Left kidney (tissue), 2 donors: ENCODE data around the gene TMEM176B. TPM values are rescaled to one million over a fixed set of nuclear protein-coding genes. Genes with fewer than 3 reads are reported as not detected.
"Not testable (repeated sequence)": the region's sequence is repeated elsewhere in the genome, so short reads cannot be mapped to it uniquely, and the experiment has no call there.

ENCODE experiments used
- DNase-seq: peaks from one replicate; pipeline ENCODE4 v3.0.0-alpha.2; 2013
- polyA plus RNA-seq: library from polyadenylated mRNA; unstranded; fragments of 120-200 nt; gene quantifications from one replicate; pipeline ENCODE4 v1.2.1, GENCODE V29; 2013; ENCODE audit not compliant: insufficient read length

TMEM176B gene
- polyA plus RNA-seq, 1 donor: 78.4 TPM

DNA sequence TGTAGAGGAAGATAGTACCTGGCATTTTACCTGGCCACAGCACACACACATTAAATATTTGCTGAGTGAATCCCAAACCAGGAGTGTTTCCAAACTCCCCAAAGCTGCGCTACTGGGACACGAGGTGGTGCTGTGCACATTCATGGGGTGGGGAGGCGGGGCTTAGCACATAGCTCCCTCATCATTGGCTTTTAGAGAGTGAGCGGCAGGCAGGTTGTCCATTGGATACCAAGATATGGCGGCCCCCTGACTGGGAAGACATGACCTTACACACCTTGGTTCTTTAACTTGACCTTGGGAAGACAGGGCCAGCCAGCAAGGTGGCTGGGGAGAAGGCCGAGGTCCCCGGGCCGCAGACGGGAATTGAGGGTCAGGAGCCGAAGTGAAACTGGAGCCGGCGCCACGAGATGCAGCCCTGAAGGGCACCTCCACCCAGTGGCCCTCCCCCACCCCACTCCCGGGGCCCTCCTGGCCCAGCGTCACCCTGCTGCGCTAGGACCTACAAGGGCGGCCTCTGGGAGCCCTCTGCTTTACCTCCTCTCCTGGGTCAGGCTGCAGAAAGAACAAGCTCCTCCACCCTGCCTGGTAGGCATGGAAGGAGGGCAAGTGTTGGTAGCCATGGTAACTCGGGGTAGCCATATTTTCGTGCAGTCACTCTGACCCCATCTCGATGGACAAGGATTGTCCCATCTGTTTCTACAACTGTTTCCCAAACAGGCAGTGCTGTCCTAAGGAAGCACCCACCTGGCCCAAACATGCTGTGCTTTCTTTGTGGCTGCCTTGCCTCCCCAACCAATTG lies 24.4 kb upstream of the TMEM176B start:
- DNase-seq: no peak

DNA sequence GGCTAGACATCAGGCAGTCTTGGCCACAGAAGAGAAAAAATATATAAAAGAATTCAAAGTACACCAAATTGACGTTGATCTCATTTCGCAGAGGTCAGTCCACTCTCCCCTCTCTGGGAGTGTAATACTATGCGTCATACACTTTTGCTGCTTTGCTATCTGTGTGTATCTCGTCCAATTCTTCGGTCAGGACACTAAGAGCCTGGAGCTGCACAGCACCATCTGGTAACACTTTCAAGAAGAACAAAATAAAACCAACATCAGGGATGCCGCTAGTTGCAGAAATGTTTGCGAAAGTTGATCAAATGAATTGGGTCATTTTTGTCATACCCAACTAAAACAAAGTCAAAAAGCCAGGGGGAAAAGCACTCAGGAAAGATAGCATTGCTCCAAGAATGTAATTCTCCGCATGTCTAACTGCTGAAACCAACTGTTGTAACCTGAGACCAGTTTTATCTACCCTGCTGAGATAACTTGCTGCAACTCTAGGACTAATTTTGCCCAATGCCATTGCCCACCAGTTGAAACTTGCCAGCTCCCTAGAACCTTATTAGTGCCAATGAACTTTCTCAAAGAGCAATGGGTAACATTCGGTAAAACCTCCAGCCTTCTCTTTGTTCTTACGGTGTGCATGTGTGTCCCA lies 23.4 kb upstream of the TMEM176B start:
- DNase-seq: no peak

DNA sequence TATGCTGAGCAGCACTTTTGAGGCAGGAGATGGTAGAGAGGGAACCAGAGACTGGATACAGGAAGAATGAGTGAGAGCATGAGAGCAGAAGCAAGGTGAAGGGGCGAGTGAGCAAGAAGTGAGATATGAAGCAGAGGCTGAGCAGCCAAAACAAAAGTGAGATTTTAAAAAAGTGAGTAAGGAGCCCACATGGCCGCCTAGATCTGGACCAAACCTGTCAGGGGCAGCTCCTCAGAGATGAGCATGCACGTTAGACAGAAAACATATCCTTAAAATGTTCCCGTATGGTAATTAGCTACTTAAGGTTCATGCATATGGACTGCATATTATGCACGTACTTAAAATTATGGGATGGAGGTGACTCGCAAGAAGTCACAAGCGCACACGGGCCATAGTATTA lies 22.9 kb upstream of the TMEM176B start:
- DNase-seq: no peak

DNA sequence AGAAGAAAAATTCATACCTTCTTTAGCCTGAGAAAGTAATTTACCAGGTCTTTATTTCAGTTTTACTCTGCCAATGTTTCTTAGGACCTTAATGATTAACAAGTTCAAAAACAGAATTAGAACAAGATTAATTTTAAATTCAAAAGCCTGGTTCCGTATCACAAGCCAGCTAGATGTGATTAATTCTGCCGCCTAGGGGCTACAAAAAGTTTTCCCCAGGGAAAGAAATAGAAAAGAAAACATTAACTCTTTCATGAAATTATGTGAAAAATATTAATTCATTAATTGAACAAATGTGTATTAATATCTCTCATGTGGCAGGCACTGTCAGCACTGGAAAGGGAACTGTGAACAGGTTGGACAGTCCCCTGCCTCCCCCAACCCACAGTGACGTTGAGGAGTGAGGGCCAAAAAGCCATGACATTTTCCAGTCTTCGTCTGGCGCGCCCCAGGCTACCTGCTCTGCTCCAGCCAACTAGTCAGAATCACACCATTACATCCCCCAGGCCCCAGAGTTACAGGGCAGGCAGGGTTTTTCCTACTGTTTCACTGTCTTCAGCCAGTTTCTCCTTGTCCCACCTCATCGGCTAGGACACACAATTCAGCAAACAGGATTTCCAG lies 20.5 kb upstream of the TMEM176B start:
- no peak for DNase-seq

DNA sequence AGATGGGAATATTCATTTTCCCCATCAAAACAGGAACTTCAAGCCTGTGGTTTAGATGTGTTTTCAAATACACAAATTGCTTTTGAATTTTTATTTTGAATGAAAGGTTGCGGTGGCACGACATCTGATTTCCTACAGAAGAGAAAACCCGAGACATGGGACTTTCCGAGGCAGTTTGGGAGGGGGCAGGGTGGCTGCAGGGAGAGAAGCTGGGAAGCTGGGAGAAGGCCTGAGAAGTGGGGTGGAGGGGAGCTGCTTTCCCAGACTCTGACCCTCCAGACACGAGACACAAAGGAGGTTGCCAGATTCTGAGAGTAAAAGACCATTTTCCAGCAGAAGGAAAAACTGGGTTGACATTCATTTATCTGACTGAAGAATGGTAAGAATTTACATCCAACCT lies 20.0 kb upstream of the TMEM176B start:
- DNase-seq: no peak

DNA sequence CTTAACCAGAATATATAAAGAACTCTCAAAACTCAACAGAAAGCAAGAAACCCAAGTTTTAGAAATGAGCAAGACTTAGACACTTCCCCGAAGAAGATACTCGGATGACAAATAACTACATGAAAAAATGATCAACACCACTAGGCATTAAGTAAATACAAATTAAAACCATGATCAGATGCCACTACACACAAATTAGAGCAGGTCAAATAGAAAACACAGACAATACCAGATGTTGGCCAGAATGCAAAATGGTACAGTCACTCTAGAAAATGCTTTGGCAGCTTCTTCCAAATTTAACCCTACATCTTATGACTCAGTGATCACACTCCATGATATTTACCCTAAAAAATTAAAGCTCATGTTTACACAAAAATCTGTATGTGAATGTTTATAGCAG lies 18.8 kb upstream of the TMEM176B start:
- no peak for DNase-seq

DNA sequence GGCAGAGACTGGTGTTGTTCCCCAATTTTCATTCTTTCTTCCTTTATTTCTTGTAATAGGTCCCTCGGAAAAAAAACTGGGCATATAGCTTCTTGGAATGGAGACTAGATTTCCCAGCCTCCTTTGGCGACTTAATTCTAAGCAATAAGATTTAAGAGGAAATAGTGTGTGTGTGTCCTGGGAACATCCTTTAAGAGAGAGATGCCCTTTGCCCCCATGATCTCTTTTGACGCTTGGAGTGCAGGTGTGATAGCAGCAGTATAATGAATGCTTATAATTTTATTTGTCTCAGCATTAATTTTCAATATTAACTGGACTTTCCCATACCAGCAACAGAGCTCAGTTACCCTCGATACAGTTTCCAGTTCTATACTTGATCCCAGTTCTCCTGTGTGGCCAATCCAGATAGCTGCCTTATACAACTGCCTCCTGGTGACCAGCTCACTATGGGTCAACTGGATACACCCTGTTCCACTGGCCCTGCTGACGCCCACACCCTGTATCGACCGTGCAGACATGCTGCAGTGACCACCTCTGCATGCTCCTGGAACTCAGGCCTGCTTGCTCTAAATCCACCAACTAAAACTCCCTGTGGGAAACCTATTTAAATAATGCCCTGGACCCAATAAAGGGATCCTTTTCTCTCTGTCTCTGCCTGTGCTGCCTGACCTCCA lies 14.3 kb upstream of the TMEM176B start:
- DNase-seq: no peak

DNA sequence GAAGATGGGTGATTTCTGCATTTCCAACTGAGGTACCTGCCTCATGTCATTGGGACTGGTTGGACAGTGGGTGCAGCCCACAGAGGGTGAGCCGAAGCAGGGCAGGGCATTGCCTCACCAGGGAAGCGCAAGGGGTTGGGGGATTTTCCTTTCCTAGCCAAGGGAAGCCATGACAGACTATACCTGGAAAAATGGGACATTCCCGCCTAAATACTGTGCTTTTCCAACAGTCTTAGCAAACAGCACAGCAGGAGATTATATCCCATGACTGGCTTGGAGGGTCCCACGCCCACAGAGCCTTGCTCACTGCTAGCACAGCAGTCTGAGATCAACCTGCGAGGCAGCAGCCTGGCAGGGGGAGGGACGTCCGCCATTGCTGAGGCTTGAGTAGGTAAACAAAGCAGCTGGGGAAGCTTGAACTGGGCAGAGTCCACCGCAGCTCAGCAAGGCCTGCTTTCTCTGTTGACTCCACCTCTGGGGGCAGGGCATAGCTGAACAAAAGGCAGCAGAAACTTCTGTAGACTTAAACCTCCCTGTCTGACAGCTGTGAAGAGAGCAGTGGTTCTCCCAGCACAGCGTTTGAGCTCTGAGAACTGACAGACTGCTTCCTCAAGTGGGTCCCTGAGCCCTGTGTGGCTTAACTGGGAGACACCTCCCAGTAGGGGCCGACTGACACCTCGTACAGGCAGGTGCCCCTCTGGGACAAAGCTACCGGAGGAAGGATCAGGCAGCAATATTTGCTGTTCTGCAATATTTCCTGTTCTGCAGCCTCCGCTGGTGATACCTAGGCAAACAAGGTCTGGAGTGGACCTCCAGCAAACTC lies 7.7 kb upstream of the TMEM176B start:
- DNase-seq: not testable (repeated sequence)

DNA sequence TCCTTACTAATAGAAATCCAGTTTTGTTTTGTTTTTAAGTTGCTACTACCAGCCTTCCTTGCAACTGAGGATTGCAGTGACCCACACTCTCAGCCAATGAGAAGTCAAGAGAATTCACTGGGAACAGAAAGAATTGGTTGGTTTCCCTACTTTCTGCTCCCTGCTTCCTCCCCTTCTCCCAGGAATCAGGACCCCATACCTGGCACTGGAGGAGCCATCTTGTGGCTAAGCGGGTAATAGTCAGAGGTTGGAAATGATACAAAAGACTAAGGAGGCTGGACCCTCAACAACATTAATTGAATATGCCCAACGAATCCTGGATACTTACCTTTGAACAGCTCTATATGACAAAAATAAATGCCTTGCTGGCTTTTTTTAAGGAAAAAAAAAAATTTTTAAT lies 6.7 kb upstream of the TMEM176B start:
- no peak for DNase-seq

DNA sequence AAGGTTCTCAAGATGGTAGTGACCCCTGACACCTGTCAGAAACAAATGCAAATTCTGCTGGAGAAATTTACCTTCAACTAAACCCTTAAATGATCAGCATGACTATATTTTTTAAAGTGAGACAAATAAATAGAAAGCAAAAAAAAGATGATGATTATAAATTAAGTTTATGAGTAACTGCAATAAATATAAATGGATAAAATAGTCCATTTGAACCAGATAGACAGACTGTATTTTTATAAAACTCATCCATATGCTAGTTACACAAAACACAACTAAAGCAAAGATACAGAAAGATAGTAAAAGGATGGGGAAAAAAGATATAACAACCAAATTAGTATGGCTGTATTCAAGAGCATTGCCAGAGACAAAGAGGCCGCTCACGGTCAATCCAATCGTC lies 6.3 kb upstream of the TMEM176B start:
- DNase-seq: no peak

DNA sequence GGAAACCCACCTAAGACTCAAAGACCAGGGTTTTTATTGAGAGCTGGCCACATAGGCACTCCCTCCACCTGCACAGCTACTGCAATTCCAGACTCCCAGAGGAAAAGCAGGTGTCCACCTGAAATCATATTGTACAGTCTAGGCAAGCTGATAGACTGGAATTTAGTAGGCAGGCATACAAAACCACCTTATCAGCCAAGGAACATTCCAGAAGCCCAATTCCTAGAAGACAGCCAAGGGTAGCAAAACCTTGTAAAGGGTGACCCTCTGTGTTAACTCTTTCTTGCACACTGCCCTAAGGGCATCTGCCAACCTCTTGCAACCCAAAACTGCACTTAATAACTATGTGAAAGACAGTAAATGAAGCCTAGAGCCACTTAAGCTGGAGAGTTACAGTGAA lies 5.7 kb upstream of the TMEM176B start:
- no peak for DNase-seq

DNA sequence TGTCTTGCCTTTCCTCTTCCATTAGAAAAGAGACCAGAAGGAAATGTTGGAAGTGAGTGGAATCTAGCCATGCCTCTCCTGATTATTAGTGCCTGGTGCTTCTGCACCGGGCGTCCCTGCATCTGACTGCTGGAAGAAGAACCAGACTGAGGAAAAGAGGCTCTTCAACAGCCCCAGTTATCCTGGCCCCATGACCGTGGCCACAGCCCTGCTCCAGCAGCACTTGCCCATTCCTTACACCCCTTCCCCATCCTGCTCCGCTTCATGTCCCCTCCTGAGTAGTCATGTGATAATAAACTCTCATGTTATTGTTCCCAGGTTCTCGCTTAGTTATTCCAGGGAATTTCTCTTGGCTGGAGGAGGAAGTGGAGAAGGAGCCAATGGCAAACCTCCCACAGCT lies 4.6 kb upstream of the TMEM176B start:
- no peak for DNase-seq

DNA sequence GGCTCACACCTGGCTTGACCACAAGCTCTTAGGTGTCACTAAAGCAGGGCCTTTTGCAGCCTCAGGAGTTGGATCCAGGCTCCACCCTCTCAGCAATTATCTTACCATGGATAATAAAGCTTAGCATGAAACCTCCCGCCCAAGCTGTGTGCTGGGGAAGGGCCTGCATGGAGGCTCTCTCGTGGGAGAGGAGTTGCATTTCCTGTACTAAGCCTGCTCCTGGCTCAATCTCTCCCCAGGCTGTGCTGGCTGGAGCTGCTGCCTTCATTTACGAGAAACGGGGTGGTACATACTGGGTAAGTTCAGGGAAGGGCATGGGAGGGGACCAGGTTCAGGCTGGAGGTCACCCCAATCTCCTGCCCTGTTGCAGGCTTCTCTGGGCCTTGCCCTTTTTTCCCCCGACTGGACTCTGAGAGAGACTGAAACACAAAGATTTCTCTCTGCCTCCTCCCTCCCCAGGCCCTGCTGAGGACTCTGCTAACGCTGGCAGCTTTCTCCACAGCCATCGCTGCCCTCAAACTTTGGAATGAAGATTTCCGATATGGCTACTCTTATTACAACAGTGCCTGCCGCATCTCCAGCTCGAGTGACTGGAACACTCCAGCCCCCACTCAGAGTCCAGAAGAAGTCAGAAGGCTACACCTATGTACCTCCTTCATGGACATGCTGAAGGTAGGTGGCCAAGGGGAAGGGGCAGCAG lies 3.1 kb upstream of the TMEM176B start:
- DNase-seq: no peak

DNA sequence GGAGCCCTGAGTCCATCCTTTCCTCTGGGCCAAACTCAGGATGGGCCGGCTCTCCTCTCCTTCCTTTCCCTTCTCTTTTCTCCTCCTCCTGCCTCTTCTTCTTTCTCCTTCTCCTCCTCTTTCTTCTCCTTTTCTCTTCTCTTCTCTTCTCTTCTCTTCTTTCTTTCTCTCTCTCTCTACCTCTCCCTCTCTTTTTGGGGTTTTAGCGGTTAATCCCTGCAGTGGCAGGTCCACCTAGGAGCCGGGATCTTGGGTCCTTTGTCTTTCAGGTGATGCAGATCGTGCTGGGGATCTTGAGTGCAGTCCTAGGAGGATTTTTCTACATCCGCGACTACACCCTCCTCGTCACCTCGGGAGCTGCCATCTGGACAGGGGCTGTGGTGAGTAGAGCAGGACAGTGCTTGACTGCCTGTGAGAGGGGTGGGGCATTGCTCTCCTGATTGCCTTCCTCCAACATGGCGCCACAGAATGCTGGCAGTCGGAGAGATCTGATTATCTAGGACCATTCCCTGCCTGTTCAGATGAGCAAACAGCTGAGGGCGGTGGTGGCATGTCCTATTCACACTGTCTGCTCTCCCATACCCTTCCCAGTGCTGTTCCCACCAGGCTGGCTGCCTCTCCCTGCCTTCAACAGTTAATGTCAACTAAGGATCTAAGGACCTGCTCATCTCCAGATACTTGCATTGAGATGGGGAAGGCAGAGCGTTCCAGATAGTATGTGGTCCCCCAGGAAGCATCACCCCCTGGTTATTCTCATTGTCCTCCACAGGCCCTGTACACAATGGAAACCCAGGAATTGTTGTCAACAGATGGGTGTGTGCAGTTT lies 2.0 kb upstream of the TMEM176B start:
- DNase-seq: no peak

DNA sequence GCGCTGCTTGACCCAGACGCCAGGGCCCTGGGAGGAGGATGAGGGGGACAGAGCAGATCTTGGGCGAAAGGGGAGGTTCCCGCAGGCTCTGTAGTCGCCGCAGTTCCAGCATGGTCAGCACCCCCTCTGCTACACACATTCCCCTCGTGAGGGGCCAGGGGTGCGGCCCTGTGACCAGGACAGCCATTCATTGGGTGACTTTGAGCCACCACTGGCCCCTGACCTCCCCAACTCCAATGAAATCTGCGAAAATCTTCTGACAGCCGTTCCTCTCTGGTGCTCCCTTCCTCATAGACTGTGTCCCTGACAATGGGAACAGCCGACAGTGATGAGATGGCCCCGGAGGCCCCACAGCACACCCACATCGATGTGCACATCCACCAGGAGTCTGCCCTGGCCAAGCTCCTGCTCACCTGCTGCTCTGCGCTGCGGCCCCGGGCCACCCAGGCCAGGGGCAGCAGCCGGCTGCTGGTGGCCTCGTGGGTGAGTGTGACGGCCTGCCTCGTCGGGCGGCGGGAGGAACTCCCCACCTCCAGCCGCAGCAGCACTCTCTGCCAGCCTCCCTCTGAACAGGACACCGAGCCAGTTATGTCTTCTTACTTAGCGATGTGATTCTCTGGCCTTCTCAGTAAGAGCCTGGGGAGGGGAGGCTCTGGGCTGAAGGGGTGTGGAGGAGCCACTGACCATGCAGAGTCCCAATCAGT lies 1.2 kb upstream of the TMEM176B start:
- DNase-seq: no peak

DNA sequence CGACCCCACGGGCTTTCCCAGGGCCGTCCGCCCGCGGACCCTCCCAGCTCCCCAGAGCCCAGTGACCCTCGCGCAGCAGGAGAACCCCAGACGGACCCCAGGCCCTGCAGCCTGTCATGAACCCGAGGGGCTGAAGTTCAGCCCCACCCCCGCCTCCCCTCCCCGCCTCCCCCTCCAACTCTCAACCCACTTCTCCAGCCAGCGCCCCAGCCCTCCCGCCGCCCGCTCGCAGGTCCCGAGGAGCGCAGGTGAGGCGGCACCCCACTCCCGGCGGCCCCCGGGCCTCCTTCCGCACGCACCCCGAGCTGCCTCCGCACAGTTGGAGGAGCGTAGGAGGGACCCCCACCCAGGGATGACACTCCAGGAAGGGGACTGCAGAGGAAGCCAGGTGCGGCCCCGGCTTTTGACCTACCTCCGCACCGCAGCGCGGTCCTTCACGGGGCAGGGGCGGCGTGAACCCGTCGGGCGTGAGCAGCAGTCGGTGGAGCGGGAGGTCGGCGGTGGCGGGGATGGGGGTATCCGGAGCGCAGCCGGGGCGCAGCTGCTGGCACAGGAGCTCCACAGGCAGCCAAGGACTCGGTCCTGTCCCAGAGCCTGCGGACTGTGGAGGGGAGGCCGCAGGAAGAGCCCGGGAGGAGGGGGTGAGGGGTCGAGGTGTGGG lies 547 bp upstream of the TMEM176B start, which contains the start of gene TMEM176A:
Gene TMEM176A (plus strand): TSS at position 189 of the 661 bp plus-strand sequence. CDS start 782 bp downstream, outside the sequence.
- no peak for DNase-seq

DNA sequence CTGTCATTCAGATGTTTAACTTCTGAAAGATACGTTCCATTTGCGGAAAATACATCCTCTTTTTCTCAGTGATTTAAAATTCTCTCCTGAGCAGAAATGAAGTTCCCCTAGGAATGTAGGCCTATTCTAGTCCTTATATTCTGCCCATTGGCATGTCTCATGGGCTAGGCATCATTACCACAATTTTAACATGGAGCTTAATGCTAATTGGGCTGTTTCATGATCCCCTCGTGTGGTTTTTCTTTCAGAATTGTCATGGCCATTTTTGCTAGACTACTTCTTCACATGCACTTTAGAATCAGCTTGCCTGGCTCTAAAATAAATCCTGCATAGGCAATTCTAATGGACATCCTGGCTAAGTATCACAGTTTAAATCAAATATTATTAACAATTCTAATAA lies 1.0 kb downstream of the TMEM176B start:
- DNase-seq: no peak

DNA sequence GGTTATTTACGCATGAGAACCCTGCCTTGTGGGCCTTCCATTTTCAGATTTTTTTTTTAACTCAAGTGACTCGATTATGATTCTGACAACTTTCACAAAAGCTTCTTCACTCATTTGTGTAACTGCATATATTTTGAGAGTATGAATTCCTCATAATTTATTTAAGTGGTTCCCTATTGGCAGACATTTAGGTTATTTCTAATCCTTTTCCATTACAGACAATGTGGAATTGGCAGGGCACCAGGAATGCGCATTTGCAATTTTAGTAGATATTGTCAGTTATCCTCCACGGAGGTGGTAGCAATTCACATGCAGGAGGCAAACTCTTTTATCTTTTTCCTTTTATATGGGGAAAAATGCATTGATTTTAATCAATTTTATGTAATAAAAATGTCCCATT lies 2.5 kb downstream of the TMEM176B start:
- DNase-seq: no peak
